Occipital lobe (tissue), 2 donors: ENCODE measurements around the gene ANAPC7. TPM values are rescaled to one million over a fixed set of nuclear protein-coding genes. Genes with fewer than 3 reads are reported as not detected.
A peak's percentile ranks its signal among the peaks of the same experiment; 100 is the strongest.
"Not testable (repeated sequence)": the region's sequence is repeated elsewhere in the genome, so short reads cannot be mapped to it uniquely, and the experiment has no call there.

Experiments
- DNase-seq: peaks from one replicate; lab custom pipeline; 2025; lab: John Stamatoyannopoulos, UW
- total RNA-seq: library from RNA; depleted of rRNA; stranded (reverse); fragments of >200 nt; gene quantifications from one replicate; pipeline ENCODE4 v1.2.3, GENCODE V29; 2014

ANAPC7 gene, protein sequence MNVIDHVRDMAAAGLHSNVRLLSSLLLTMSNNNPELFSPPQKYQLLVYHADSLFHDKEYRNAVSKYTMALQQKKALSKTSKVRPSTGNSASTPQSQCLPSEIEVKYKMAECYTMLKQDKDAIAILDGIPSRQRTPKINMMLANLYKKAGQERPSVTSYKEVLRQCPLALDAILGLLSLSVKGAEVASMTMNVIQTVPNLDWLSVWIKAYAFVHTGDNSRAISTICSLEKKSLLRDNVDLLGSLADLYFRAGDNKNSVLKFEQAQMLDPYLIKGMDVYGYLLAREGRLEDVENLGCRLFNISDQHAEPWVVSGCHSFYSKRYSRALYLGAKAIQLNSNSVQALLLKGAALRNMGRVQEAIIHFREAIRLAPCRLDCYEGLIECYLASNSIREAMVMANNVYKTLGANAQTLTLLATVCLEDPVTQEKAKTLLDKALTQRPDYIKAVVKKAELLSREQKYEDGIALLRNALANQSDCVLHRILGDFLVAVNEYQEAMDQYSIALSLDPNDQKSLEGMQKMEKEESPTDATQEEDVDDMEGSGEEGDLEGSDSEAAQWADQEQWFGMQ
- total RNA-seq, result 45.5 TPM

DNA sequence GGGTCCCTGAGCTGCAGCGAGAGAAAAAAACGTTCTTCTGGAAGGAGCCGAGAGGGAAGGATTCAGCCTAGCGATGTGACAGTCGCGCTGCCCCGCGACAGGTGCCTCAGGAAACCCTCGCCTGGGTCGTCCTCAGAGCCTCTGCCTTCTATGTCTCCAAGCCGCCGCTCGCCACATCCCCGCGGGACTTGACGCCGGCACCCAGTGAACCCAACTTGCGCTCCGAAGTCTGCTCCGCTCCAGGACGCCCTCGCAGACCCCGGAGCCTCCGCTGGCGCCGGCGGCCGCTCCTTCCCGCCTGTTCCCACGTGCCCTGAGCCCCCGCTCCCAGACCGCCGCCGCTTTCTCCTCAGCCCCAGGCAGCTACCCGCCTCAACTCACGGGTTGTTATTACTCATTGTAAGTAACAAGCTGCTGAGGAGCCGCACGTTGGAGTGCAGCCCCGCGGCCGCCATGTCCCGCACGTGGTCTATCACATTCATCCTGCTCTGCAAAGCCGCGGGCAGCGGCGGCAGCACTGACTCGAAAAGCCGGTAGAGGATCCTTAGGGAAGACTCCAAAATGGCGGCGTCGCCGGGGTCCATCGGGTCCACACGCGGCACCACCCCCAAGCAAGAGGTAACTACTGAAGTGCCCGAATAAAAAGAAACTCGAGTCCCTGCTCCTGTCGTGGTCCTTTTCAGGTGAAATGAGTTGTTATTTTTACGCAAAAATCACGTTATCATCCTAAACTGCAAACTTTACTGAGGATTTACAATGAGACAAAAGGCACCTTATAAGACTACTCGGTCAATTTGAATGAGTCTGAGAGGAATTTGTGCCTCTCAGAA is at the start of gene ANAPC7:
ANAPC7 (minus strand) TSS at position 563 of the 830 bp plus-strand sequence; CDS start at position 482, 81 bp downstream.
- DNase-seq, result peak; percentile 81

DNA sequence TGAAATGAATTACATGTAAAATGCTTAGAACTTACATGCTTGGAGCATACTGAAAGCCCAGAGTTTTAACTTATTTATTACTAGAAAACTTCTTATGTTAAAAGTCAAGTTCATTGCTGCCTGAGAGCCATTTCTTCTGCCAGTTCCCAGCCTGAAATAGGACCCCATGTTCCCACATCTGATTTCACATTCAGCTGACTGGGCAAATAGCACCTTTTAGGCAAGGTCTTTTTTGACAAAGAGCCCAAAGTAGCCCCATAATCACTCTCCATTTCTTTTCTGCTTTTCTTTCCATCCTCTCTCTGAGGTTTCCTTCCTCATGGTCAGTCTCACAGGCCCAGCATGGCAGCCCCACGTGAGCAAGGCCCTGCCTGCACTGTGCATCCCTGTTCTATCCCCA is 47.8 kb upstream of the ANAPC7 start:
- DNase-seq, result no peak

DNA sequence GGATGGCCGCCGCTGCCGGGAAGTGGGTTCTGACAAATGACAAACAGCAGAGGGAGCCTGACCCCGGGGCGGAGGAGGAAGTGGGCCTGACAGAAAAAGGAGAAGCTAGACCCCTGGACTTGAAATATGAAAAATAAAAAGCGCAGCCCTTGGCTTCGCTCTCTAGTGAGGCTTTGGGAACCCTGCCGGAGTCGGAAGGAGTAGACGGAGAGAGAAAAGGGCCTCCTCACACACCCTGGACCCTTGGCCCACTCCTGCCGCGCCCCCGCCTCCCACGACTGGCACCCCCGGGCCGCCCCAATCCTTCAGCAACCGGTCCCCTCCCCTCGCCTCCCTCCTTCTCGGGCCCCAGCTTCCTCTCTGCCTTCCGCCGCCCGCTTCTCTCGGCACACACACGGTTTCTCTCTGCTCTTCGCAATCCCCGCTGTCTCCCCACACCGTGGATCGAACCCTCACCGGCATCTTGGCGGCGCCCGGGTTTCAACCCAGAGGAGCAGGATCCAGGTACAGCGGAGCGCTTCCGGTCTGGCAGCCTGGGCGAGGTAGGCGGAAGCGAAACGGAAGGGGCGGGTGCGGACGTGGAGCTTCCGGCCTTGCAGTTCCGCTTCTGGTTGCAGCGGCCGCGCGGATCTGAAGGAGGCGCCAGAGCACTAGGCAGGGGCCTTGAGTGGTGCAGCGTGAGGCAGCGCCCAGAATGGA is 46.4 kb upstream of the ANAPC7 start, which contains the start of gene ARPC3:
ARPC3 (minus strand) TSS at position 539 of the 699 bp plus-strand sequence; CDS start at position 462, 77 bp downstream.
- DNase-seq, result peak; percentile 83

DNA sequence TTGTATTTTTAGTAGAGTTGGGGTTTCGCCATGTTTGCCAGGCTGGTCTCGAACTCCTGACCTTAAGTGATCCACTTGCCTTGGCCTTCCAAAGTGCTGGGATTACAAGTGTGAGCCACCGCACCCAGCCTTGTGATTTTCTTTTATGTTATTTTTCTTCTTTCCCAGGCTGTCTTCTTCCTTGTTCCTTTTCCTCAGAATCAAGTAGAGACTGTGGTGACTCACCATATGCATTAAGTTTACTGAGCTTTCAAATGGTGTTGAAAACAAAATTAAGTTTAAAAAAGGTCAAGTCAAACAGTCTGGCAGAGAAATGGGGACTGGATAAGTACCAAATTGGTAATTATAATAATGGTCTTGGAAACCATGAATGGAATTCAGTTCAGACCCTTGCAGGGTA is 40.9 kb upstream of the ANAPC7 start:
- no peak for DNase-seq

DNA sequence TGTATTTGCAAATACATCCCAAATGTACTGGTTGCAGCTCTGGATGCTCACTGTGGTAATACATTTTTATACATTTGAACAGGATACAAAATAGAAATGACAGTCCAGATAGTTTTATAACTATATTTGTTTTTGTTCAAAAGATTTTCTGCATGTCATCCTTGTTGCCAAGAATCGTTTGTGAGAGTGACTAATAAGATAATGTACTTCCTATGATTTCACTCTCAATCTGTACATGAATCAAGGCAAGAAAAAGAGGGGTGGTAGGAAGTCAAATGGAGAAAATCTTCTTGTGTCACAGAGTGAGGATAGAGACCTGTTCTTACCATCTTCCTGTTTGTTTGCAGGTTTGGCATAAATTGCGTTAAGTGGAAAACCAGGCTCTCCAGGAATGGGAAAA is 32.7 kb upstream of the ANAPC7 start:
- DNase-seq, result no peak

DNA sequence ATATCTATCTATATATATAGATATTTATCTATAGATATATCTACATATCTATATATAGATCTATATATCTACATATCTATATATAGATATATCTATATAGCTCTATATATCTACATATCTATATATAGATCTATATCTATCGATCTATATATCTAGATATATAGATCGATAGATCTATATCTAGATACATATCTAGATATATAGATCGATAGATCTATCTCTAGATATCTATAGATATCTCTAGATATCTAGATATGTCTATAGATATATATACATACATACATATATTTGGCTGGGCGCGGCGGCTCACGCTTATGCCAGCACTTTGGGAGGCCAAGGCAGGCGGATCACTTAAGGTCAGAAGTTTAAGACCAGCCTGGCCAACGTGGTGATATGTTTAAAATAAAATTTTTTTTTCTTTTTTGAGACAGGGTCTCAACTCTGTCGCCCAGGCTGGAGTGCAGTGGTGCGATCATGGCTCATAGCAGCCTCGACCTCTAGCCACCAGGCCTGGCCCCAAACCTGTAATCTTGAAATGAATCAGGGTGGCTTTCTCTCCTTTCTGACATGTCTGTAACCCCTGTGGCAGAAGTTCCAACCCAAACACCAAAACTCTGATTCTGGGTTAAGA is 28.6 kb upstream of the ANAPC7 start:
- no peak for DNase-seq

DNA sequence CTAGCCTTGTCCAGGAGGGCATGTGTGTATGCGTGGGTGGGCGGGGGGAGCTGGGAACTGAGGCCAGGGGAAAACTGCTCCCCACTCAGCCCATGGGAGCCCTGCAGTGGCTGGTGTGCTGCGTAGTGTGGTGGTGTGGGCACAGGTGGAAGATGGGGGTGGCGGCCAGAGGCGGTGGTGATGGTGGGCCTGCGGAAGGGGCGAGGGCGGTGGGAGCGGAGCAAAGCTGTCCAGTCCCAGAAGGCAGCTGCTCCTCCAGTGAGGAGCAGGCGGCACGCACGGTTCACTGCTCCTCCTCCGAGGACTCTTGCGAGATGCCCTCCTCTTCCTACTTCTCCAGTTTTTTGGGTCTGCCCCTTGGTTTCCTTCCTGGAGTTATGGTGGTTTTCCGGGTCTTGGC is 26.2 kb upstream of the ANAPC7 start:
- DNase-seq, result not testable (repeated sequence)

DNA sequence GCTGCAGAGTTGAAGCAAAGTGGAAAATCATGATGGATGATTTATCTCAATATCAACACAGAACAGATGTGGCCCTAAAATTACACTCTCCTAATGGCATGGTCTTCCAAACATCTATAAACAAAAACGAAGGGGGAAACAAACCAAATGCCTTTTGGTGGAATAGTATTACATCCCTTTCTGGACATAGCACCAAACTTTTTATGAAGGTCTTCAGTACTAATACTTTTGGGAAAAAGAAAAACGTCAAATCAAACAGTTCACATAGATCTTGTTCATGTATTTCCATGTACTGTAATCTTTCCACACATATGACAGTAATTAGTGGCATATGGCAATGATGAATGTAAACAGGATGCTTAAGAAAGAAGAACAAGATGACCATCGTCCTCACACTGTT is 22.9 kb upstream of the ANAPC7 start:
- DNase-seq, result no peak

DNA sequence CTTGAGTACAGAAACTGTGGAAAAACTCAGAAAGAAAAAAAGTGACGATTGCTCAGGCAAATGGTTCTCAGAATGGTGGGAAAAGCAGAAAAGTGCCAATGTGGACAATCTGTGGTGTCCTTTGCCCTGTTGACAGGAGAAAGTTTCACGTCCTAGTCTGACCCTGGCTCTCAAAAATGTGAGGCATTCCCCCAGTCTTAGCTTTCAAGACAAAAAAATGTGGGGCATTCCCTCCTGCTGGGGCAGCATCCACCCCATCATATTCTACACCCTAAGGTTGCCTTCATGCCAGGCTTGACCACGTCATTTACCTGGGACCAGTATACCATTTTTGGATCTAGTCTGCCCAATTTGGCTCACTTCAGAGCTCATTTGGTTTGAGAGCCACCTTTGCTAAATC is 20.7 kb upstream of the ANAPC7 start:
- DNase-seq, result no peak

DNA sequence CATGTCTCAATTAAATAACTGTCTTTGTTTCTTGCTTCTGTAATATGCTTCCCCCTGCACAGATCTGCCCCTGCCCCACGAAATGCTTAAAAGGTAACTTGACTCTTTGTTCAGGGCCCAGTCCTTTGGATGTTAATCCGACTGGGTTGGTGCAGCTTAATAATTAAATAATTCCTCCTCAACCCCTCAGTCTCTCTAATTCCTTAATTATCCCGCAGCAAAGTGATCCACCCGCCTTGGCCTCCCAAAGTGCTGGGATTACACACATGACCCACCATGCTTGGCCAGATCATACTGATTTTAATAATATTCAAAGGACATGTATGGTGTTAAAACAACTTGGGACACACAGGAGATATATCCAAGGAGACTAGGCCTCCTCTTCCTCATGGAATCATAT is 18.2 kb upstream of the ANAPC7 start:
- no peak for DNase-seq

DNA sequence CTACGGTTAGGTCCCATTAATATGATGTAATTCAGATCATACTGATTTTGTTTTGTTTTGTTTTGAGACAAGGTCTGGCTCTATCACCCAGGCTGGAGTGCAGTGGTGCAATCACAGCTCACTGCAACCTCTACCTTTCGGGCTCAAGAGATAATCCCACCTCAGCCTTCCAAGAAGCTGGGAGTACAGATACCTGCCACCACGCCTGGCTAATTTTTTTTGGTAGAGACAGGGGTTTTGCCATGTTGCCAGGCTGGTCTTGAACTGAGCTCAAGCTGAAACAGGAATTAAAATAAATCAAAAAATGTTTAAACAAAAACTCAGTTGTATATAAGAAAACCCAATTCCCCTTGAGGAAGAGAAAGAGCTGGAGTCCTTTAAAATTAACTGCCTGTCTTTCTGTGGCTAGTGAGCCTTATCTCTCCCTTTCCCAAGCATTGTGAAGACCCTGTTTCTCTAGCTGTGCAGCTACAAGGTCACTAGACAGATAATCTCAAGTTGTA is 17.7 kb upstream of the ANAPC7 start:
- DNase-seq, result no peak

DNA sequence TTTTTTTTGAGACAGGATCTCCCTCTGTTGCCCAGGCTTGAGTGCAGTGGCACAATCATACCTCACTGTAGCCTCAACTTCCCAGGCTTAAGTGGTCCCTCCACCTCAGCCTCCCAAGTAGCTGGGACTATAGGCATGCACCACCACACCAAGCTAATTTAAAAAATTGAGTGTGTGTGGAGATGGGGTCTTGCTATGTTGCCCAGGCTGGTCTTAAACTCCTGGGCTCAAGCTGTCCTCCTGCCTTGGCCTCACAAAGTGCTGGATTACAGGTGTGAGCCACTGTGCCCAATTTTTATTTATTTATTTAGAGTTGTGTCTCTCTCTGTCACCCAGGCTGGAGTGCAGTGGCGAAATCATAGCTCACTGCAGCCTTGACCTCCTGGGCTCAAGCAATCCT is 17.1 kb upstream of the ANAPC7 start:
- DNase-seq, result not testable (repeated sequence)

DNA sequence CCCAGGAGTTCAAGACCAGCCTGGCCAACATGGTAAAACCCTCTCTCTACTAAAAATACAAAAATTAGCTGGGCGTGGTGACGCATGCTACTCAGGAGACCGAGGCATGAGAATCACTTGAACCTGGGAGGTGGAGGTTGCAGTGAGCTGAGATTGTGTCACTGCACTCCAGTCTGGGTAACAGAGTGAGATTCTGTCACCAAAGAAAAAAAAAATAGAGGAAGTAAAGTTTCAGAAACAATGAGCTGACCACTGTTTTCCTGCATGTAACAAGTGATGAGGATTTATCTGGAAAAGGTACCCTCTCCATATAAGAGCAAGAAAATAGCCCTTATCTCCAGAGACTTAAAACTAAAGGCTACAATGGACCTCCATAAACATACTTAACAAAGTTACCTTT is 13.6 kb upstream of the ANAPC7 start:
- DNase-seq, result not testable (repeated sequence)

DNA sequence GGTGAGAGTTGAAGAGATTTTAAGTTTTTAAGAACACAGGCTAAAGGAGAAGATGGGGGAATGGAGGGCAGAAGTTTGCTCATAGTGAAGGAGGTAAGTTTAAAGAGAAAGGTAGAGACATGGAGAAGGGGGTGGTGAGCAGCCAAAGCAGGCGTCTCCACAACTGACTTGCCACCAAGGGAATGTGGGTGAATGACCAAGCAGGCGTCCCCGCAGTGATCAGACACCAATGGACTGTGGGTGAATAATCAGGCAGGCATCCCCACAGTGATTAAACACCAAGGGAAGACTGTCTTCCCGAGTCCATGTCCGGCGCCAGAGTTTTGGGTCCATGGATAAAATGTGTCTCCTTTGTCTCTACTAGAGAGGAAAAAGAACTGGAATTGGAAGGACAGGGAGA is 6.6 kb upstream of the ANAPC7 start:
- DNase-seq, result not testable (repeated sequence)

DNA sequence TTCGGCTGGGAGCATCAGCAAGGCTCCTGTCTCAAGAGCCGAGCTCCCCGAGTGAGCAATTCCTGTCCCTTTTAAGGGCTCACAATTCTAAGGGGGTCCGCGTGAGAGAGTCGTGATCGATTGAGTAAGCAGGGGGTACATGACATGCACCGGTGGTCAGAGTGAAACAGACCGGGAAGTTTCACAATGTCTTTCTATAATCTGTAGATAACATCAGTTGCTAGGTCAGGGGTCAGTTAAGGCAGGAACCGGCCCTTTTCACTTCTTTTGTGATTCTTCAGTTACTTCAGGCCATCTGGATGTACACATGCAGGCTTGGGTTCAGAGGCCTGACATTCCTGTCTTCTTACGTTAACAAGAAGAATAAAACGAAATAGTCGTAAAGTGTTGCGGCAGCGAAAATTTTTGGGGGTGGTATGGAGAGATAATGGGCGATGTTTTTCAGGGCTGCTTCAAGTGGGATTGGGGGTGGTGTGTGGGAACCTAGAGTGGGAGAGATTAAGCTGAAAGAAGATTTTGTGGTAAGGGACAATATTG is 1.7 kb upstream of the ANAPC7 start:
- not testable (repeated sequence) for DNase-seq

DNA sequence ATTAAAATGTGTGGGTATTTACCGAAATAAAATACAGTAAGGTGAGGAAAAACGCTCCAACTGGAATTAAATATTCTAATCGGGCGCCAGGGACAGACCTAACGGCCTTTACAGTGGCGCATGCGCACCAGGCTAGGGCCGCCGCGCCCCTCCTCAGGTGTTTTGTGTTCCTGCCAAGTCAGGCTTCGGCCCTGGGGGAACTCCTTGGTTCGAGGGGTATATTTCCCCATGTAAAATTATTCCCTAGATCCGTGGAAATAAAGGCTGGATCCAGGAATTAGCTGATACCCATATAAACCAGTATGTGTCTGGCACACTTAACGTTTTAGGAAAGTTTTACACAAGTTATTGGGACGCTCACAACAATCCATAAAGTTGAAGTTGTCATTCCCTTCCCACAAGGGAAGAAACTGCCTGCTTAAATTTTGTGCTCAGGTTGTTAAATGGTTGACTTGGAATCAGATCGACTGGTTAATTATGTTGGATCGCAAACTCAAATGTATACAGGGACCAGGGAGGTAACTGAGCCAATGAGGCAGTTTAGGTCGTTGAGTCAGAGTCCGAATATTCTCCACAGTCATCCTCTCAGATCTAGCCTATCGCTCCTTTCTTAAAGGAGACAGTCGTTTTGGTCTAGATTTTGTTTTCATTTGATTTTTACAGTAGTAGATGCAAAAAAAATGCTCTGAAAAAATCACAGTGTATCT is 621 bp upstream of the ANAPC7 start:
- peak; percentile 21 for DNase-seq

DNA sequence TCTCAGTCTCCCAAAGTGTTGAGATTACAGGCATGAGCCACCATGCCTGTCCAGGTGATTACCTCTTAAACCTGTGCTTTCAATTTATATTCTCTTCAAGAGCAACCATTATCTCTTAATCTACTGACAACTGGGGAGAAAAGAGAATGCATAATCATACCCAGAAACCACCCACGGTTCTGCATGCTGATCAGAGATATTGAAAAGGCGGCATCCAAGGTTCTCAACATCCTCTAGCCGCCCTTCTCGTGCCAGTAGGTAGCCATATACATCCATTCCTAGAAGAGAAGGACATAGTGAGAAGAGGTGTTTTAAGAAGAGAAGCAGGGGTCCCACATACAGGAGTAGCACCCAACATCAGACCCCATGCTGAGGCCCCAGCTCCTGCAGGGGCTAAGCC is 20.8 kb downstream of the ANAPC7 start:
- DNase-seq, result no peak

DNA sequence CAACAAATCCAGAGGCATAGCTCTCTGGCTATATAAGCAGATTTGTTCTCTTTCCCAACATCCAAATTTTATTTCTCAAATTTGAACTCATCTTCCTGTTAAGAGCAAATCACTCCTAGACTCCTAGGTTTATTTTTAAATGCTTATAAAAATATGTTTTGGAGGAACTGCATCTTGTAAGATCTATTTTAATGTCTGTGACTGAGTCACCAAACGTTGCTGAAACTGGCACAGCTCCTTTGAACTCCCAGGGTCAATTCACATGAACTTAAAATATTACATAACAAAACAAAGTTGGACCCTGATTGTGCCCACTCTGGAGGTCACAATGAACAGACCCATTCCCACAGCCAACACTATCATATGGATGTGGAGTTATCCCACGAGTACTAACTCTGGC is 23.9 kb downstream of the ANAPC7 start:
- DNase-seq, result no peak

DNA sequence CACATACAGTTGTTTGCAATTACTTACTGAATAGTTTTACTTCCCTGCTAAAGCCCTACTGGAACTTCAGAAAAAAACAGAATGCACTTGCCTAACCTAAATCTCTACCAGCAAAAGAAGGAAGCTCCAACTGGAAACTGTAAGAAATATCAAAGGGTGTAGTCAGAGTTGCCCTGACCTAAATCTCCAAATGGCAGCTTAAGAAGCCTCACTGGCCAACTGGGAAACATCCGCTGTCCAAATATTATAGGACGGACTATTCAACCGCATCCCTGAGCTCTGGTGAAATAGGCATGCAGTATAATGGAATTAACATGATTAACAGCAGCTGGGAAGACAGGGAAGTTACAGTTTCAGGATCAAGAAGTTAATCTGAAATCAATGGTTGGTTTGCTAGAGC is 24.3 kb downstream of the ANAPC7 start:
- DNase-seq, result no peak
